Measurements from ENCODE around the gene SLC33A1.

DNA sequence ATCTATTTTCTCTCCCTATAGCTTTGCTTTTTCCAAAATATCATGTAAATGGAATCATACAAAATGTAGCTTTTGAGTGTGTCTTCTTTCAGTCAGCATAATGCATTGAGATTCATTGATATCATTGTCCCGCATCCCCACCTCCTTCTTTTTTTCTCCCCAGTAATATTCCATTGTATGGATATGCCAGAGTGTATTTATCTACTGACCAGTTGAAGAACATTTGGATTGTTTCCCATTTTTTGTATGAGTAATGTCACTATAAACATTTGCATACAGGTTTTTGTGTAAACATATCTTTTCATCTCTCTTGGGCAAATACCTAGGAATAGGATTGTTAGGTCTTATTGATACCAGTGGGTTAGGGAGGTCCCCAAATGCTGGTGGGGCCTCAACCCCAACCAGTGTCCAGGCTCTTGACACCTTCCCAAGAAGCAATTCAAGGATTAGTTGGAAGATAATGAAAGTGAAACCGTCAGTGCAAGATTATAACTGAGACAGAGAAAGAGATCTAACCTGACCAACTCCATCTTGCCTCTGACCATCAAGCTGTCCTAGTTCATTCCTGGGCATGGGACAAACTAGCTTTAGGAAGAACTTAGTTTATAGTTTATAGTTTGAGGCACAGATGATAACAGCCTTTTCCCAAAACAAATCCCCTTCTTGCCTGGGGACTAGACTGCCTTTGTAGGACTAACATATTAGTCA, 7.4 kb upstream of the SLC33A1 start:
- TF ChIP-seq, protein P1, sequence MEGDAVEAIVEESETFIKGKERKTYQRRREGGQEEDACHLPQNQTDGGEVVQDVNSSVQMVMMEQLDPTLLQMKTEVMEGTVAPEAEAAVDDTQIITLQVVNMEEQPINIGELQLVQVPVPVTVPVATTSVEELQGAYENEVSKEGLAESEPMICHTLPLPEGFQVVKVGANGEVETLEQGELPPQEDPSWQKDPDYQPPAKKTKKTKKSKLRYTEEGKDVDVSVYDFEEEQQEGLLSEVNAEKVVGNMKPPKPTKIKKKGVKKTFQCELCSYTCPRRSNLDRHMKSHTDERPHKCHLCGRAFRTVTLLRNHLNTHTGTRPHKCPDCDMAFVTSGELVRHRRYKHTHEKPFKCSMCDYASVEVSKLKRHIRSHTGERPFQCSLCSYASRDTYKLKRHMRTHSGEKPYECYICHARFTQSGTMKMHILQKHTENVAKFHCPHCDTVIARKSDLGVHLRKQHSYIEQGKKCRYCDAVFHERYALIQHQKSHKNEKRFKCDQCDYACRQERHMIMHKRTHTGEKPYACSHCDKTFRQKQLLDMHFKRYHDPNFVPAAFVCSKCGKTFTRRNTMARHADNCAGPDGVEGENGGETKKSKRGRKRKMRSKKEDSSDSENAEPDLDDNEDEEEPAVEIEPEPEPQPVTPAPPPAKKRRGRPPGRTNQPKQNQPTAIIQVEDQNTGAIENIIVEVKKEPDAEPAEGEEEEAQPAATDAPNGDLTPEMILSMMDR (IDR thresholded peaks at IDR 0.05), result no peak
- TF ChIP-seq POLR2AphosphoS5 (IDR thresholded peaks at IDR 0.05; ENCODE audit: insufficient read depth in 1 of 2, low read depth in 1 of 2) (no peak), POLR2A (IDR thresholded peaks at IDR 0.05) (no peak)

Measured in vagina (tissue), 2 donors.